ENCODE measurements around the gene DUSP5.

DNA sequence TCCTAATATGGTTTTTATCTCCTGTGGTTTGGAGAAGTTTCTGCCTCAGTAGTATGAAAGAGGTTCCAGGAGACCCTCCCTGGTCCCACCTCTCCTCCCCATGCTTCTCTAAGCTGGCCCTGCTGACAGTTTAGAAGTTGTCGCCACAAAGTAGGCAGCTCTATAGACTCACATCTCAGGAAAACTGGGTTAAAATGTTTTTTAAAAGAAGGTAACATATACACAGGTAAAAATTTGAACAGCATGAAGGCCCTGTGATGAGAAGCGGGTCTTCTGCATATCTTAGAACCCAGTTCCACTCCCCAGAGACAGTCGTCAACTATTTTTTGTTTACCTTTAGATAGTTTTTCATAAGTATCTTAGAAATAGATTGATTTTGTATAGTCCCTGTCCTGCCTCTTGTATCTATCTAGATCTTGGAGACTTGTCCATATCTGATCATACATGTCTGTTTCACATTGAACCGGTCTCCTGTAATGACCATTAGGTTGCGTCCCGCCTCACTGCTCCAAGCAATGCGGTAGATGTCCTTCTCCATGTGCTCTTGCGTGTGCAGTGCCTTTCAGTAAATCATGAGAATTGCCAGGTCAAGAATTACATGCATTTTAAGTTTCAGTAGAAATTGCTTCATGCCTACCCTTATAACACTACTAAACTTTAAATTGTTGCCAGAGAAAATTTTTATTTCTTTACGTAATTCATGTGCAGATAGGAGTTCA is 2.2 kb downstream of the DUSP5 start:
- TF ChIP-seq POLR2A (IDR thresholded peaks at IDR 0.05; ENCODE audit: low read length) (no peak), GATA1 (IDR thresholded peaks at IDR 0.05; ENCODE audit: low read depth, low read length) (no peak)
